Measurements from ENCODE around the gene JOSD1.

Gene JOSD1

GRCh38 chr22:38725900-38726655 is 25.3 kb upstream of the JOSD1 start:
- H3K36me3 ChIP-seq (replicated peaks in 1 of 2; ENCODE audit: control insufficient read depth in 2 of 2, insufficient read depth in 2 of 2, low read length in 2 of 2), result peaks cover 76 to 100% of the 10 kb centered on the region in 2 donors
- no peak overlapping the region for H3K27ac ChIP-seq (replicated peaks; ENCODE audit: low read length)
- no CpG with 5 or more reads among the region's 18 CpGs for WGBS, 2 donors (ENCODE audit: extremely low coverage in 2 of 2, insufficient read length in 2 of 2, insufficient replicate concordance in 1 of 2)
- H4K91ac ChIP-seq (ENCODE audit: low read depth, low read length, poor library complexity), result no peak overlapping the region
- no peak overlapping the region for H2BK15ac ChIP-seq (ENCODE audit: low read length)
- H3K9ac ChIP-seq (ENCODE audit: low read depth, low read length, poor library complexity), result no peak overlapping the region
- H3K4me2 ChIP-seq (ENCODE audit: insufficient read depth, low read length, poor library complexity, severe bottlenecking), result no peak overlapping the region
- no peak overlapping the region for H2AK5ac ChIP-seq (ENCODE audit: low read depth, low read length)
- H3K23ac ChIP-seq (ENCODE audit: low read depth, low read length, poor library complexity), result no peak overlapping the region
- no peak overlapping the region for H3K18ac ChIP-seq (ENCODE audit: low read length)
- DNase-seq (ENCODE audit: low spot score), result no peak
- H2AFZ ChIP-seq (ENCODE audit: low read length), result no peak overlapping the region
- no peak overlapping the region for H3K4ac ChIP-seq (ENCODE audit: low read length)
- no peaks in the 10 kb centered on the region for H3K27me3 ChIP-seq (ENCODE audit: control insufficient read depth in 3 of 3, insufficient read depth in 3 of 3, low read depth in 1 of 3, low read length in 3 of 3)
- H3K79me1 ChIP-seq (ENCODE audit: low read depth, low read length), result peaks cover 6% of the 10 kb centered on the region
- H3K14ac ChIP-seq (ENCODE audit: low read length), result no peak overlapping the region
- no peak overlapping the region for H4K8ac ChIP-seq (ENCODE audit: low read depth, low read length)
- H2BK120ac ChIP-seq (ENCODE audit: low read depth, low read length), result no peak overlapping the region
- H3K4me1 ChIP-seq (ENCODE audit: control insufficient read depth in 2 of 2, insufficient read depth in 1 of 2, low read depth in 1 of 2, low read length in 2 of 2), result no peaks in the 10 kb centered on the region
- no peaks in the 10 kb centered on the region for H3K9me3 ChIP-seq (replicated peaks in 1 of 2; ENCODE audit: control insufficient read depth in 2 of 2, insufficient read depth in 1 of 2, low read depth in 1 of 2, low read length in 2 of 2)
- H3K4me3 ChIP-seq (ENCODE audit: low read length in 2 of 2), result no peak overlapping the region
- no peak overlapping the region for H2BK12ac ChIP-seq (ENCODE audit: low read length)
- H2BK5ac ChIP-seq (ENCODE audit: low read length), result no peak overlapping the region

- Histone ChIP-seq H3K4me1 (ENCODE audit: control insufficient read depth in 2 of 2, insufficient read depth in 1 of 2, low read depth in 1 of 2, low read length in 2 of 2) (no peaks in the 10 kb centered on the region), H4K8ac (ENCODE audit: low read depth, low read length) (no peak overlapping the region), H2BK12ac (ENCODE audit: low read length) (no peak overlapping the region), H3K4me3 (ENCODE audit: low read length in 2 of 2) (no peak overlapping the region), H3K36me3 (replicated peaks in 1 of 2; ENCODE audit: control insufficient read depth in 2 of 2, insufficient read depth in 2 of 2, low read length in 2 of 2) (peaks cover 74 to 97% of the 10 kb centered on the region in 2 donors), H3K14ac (ENCODE audit: low read length) (no peak overlapping the region), H3K4me2 (ENCODE audit: insufficient read depth, low read length, poor library complexity, severe bottlenecking) (no peak overlapping the region), H2AK5ac (ENCODE audit: low read depth, low read length) (no peak overlapping the region), H3K18ac (ENCODE audit: low read length) (no peak overlapping the region), H3K9ac (ENCODE audit: low read depth, low read length, poor library complexity) (no peak overlapping the region), H2BK5ac (ENCODE audit: low read length) (no peak overlapping the region), H3K4ac (ENCODE audit: low read length) (no peak overlapping the region), H3K79me1 (ENCODE audit: low read depth, low read length) (peaks cover 6% of the 10 kb centered on the region), H2BK15ac (ENCODE audit: low read length) (no peak overlapping the region), H3K23ac (ENCODE audit: low read depth, low read length, poor library complexity) (no peak overlapping the region), H3K27ac (replicated peaks; ENCODE audit: low read length) (no peak overlapping the region), H2BK120ac (ENCODE audit: low read depth, low read length) (no peak overlapping the region), H2AFZ (ENCODE audit: low read length) (no peak overlapping the region), H3K27me3 (ENCODE audit: control insufficient read depth in 3 of 3, insufficient read depth in 3 of 3, low read depth in 1 of 3, low read length in 3 of 3) (no peaks in the 10 kb centered on the region), H3K9me3 (replicated peaks in 1 of 2; ENCODE audit: control insufficient read depth in 2 of 2, insufficient read depth in 1 of 2, low read depth in 1 of 2, low read length in 2 of 2) (no peaks in the 10 kb centered on the region), H4K91ac (ENCODE audit: low read depth, low read length, poor library complexity) (no peak overlapping the region)
- WGBS, 2 donors (ENCODE audit: extremely low coverage in 2 of 2, insufficient read length in 2 of 2, insufficient replicate concordance in 1 of 2), result no CpG with 5 or more reads among the region's 3 CpGs
- DNase-seq (ENCODE audit: low spot score), result no peak
These were observed 24.3 kb upstream of the JOSD1 start for GRCh38 chr22:38724926-38725571.

- Histone ChIP-seq H3K23ac (ENCODE audit: low read depth, low read length, poor library complexity) (no peak overlapping the region), H2BK12ac (ENCODE audit: low read length) (no peak overlapping the region), H3K9me3 (replicated peaks in 1 of 2; ENCODE audit: control insufficient read depth in 2 of 2, insufficient read depth in 1 of 2, low read depth in 1 of 2, low read length in 2 of 2) (no peaks in the 10 kb centered on the region), H2AK5ac (ENCODE audit: low read depth, low read length) (no peak overlapping the region), H3K27me3 (ENCODE audit: control insufficient read depth in 3 of 3, insufficient read depth in 3 of 3, low read depth in 1 of 3, low read length in 3 of 3) (no peaks in the 10 kb centered on the region), H3K4me1 (ENCODE audit: control insufficient read depth in 2 of 2, insufficient read depth in 1 of 2, low read depth in 1 of 2, low read length in 2 of 2) (no peaks in the 10 kb centered on the region), H3K4ac (ENCODE audit: low read length) (no peak overlapping the region), H4K8ac (ENCODE audit: low read depth, low read length) (no peak overlapping the region), H3K4me2 (ENCODE audit: insufficient read depth, low read length, poor library complexity, severe bottlenecking) (no peak overlapping the region), H3K36me3 (replicated peaks in 1 of 2; ENCODE audit: control insufficient read depth in 2 of 2, insufficient read depth in 2 of 2, low read length in 2 of 2) (peaks cover 66 to 93% of the 10 kb centered on the region in 2 donors), H2AFZ (ENCODE audit: low read length) (no peak overlapping the region), H3K4me3 (ENCODE audit: low read length in 2 of 2) (no peak overlapping the region), H2BK5ac (ENCODE audit: low read length) (no peak overlapping the region), H3K14ac (ENCODE audit: low read length) (no peak overlapping the region), H3K18ac (ENCODE audit: low read length) (no peak overlapping the region), H3K27ac (replicated peaks; ENCODE audit: low read length) (no peak overlapping the region), H2BK120ac (ENCODE audit: low read depth, low read length) (no peak overlapping the region), H3K79me1 (ENCODE audit: low read depth, low read length) (peaks cover 6% of the 10 kb centered on the region), H4K91ac (ENCODE audit: low read depth, low read length, poor library complexity) (no peak overlapping the region), H2BK15ac (ENCODE audit: low read length) (no peak overlapping the region), H3K9ac (ENCODE audit: low read depth, low read length, poor library complexity) (no peak overlapping the region)
- DNase-seq (ENCODE audit: low spot score), result no peak
- WGBS, 2 donors (ENCODE audit: extremely low coverage in 2 of 2, insufficient read length in 2 of 2, insufficient replicate concordance in 1 of 2), result no CpG with 5 or more reads among the region's 7 CpGs
These were observed 23.4 kb upstream of the JOSD1 start for GRCh38 chr22:38724176-38724575.

GRCh38 chr22:38721551-38721950 is 20.8 kb upstream of the JOSD1 start:
- no peak overlapping the region for H3K23ac ChIP-seq (ENCODE audit: low read depth, low read length, poor library complexity)

More at GRCh38 chr22:38721551-38721950, 20.8 kb upstream of the JOSD1 start:
- H4K91ac ChIP-seq (ENCODE audit: low read depth, low read length, poor library complexity), result no peak overlapping the region
- peaks cover 0 to 3% of the 10 kb centered on the region in 2 donors for H3K4me1 ChIP-seq (ENCODE audit: control insufficient read depth in 2 of 2, insufficient read depth in 1 of 2, low read depth in 1 of 2, low read length in 2 of 2)
- H3K4me3 ChIP-seq (ENCODE audit: low read length in 2 of 2), result no peak overlapping the region
- H4K8ac ChIP-seq (ENCODE audit: low read depth, low read length), result no peak overlapping the region
- H3K14ac ChIP-seq (ENCODE audit: low read length), result no peak overlapping the region
- peaks cover 0 to 2% of the 10 kb centered on the region in 2 donors for H3K9me3 ChIP-seq (replicated peaks in 1 of 2; ENCODE audit: control insufficient read depth in 2 of 2, insufficient read depth in 1 of 2, low read depth in 1 of 2, low read length in 2 of 2)
- peaks cover 6% of the 10 kb centered on the region for H3K79me1 ChIP-seq (ENCODE audit: low read depth, low read length)
- no peak overlapping the region for H3K9ac ChIP-seq (ENCODE audit: low read depth, low read length, poor library complexity)
- H3K27ac ChIP-seq (replicated peaks; ENCODE audit: low read length), result no peak overlapping the region
- H3K36me3 ChIP-seq (replicated peaks in 1 of 2; ENCODE audit: control insufficient read depth in 2 of 2, insufficient read depth in 2 of 2, low read length in 2 of 2), result peaks cover 50 to 93% of the 10 kb centered on the region in 2 donors
- H3K4ac ChIP-seq (ENCODE audit: low read length), result no peak overlapping the region
- no peak overlapping the region for H3K4me2 ChIP-seq (ENCODE audit: insufficient read depth, low read length, poor library complexity, severe bottlenecking)
- no peak overlapping the region for H2BK120ac ChIP-seq (ENCODE audit: low read depth, low read length)
- H2BK12ac ChIP-seq (ENCODE audit: low read length), result no peak overlapping the region
- H2AK5ac ChIP-seq (ENCODE audit: low read depth, low read length), result no peak overlapping the region
- H2BK15ac ChIP-seq (ENCODE audit: low read length), result no peak overlapping the region
- H3K18ac ChIP-seq (ENCODE audit: low read length), result no peak overlapping the region
- H2AFZ ChIP-seq (ENCODE audit: low read length), result no peak overlapping the region
- WGBS, 2 donors (ENCODE audit: extremely low coverage in 2 of 2, insufficient read length in 2 of 2, insufficient replicate concordance in 1 of 2), result no CpG with 5 or more reads among the region's 7 CpGs
- no peaks in the 10 kb centered on the region for H3K27me3 ChIP-seq (ENCODE audit: control insufficient read depth in 3 of 3, insufficient read depth in 3 of 3, low read depth in 1 of 3, low read length in 3 of 3)
- no peak overlapping the region for H2BK5ac ChIP-seq (ENCODE audit: low read length)
- DNase-seq (ENCODE audit: low spot score), result no peak
